Glutamatergic neuron (in vitro differentiated cells): ENCODE measurements around the gene F13A1. TPM values are rescaled to one million over a fixed set of nuclear protein-coding genes. Genes with fewer than 3 reads are reported as not detected.

Experiments used
- DNase-seq: peaks from one replicate; pipeline ENCODE4 v3.0.0; 2022
- H3K27ac Mint-ChIP-seq: one replicate; pipeline ENCODE4 v1.8.0; 2020; ENCODE audit warnings: mild to moderate bottlenecking, mixed read lengths, inconsistent platforms; ENCODE audit not compliant: unreplicated experiment
- H3K27me3 Mint-ChIP-seq: one replicate; pipeline ENCODE4 v1.8.0; 2020; ENCODE audit warnings: mild to moderate bottlenecking, moderate library complexity, mixed read lengths, inconsistent platforms; ENCODE audit not compliant: unreplicated experiment
- H3K36me3 Mint-ChIP-seq: one replicate; pipeline ENCODE4 v1.8.0; 2020; ENCODE audit warnings: mild to moderate bottlenecking, mixed read lengths, inconsistent platforms; ENCODE audit not compliant: unreplicated experiment
- H3K4me1 Mint-ChIP-seq: one replicate; pipeline ENCODE4 v1.8.0; 2020; ENCODE audit warnings: mild to moderate bottlenecking, low read depth, mixed read lengths, inconsistent platforms; ENCODE audit not compliant: unreplicated experiment
- H3K4me3 Mint-ChIP-seq: one replicate; pipeline ENCODE4 v1.8.0; 2020; ENCODE audit warnings: mild to moderate bottlenecking, mixed read lengths, inconsistent platforms; ENCODE audit not compliant: unreplicated experiment
- H3K9me3 Mint-ChIP-seq: one replicate; pipeline ENCODE4 v1.8.0; 2020; ENCODE audit warnings: mild to moderate bottlenecking, moderate library complexity, mixed read lengths, inconsistent platforms; ENCODE audit not compliant: unreplicated experiment
- total RNA-seq: library from RNA; stranded (reverse); fragmentation: NEBNext Ultra II Directional; extraction: Animal tissue kit (Norgen Biotek cat#: 25700); gene quantifications from one replicate; pipeline ENCODE4 v1.2.1, GENCODE V29; 2021; ENCODE audit not compliant: unreplicated experiment
- TF ChIP-seq, protein P1 (sequence below): fragments of 200-600 bp; sonication (generic); IDR thresholded peaks from one replicate; pipeline ENCODE4 v1.5.0; 2021; ENCODE audit not compliant: partially characterized antibody, unreplicated experiment

F13A1 gene
- total RNA-seq, 1 donor from 2014 or later: not detected

DNA sequence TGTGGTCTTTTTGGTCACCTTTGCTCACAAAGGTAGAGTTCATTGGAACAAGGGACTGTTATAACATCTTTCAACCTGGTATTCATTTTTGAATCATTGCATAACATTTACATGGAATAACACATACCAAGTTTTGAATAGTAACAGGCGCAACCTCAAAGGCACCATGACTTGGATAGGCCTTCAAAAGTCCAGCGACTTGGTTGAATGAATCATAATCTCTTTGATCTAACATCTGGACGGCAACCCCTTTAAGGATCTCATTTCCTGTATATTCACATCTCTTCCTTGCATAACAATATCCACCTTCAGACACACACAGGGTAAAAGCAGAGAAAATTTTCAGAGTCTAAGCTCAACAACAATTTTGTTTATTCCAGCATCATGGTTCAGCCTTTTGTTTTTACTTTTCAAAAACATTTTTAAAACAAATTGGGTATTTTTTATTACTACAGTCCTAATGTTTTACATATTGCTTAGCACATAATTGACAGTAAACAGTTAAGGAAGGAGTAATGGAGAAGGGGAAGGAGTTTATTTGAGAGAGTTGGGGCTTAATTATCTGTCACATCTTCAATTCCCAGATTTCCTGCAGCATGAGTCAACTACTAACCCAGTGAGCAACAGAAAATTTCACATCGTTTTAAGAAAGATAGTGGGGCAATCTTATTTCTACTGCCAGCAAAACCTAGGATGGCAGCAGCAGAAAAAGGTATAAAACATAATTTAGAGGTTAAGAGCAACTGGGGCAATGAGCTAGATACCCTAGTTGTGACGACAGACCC lies 41.8 kb upstream of the F13A1 start:
- DNase-seq: no peak
- Mint-ChIP-seq H3K27ac (no peak overlapping the region), H3K4me1 (peaks cover 6% of the 10 kb centered on the region), H3K4me3 (no peak overlapping the region), H3K27me3 (no peaks in the 10 kb centered on the region), H3K36me3 (no peaks in the 10 kb centered on the region), H3K9me3 (no peaks in the 10 kb centered on the region)
- TF ChIP-seq, protein P1, sequence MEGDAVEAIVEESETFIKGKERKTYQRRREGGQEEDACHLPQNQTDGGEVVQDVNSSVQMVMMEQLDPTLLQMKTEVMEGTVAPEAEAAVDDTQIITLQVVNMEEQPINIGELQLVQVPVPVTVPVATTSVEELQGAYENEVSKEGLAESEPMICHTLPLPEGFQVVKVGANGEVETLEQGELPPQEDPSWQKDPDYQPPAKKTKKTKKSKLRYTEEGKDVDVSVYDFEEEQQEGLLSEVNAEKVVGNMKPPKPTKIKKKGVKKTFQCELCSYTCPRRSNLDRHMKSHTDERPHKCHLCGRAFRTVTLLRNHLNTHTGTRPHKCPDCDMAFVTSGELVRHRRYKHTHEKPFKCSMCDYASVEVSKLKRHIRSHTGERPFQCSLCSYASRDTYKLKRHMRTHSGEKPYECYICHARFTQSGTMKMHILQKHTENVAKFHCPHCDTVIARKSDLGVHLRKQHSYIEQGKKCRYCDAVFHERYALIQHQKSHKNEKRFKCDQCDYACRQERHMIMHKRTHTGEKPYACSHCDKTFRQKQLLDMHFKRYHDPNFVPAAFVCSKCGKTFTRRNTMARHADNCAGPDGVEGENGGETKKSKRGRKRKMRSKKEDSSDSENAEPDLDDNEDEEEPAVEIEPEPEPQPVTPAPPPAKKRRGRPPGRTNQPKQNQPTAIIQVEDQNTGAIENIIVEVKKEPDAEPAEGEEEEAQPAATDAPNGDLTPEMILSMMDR: no peak

DNA sequence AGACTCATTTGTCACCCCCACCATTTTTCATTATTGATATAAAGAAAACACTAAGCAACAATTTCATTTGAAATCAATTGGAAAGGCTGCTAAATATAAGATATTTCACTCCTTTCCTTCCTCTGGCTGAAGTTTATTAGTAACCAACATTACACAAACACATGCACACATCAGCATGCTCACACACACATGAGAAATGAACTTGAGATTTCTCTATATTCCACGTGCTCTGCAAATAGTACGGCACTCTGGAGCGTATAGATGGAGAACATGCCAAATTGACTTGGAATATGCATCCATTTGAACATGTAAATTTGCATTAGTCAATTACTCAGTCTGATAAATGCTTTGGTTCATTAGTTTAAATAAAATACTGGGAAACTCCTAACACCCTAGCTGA lies 37.1 kb upstream of the F13A1 start:
- H3K36me3 Mint-ChIP-seq: no peaks in the 10 kb centered on the region

DNA sequence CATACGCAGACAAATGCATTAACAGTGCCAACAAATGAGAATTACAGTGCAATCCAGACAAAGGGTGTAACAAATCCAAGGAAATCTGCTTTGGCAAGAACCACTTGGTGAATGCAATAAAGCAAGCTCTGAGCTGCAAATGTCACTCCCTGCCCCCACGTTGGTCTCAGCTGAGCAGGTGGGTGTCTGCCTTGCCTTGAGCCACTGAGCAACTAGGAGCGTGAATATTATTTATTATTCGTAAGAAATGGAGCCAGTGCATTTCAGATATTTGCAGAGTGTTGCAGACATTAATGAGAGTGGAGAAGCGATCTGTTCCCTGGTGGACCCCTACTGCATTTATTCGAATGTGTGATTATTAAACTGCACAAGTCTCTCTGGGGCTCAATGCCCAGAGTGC lies 36.6 kb upstream of the F13A1 start:
- TF ChIP-seq, protein P1: no peak
- Mint-ChIP-seq H3K4me3 (no peak overlapping the region), H3K36me3 (no peaks in the 10 kb centered on the region), H3K27ac (no peak overlapping the region), H3K9me3 (no peaks in the 10 kb centered on the region), H3K27me3 (peaks cover 1% of the 10 kb centered on the region), H3K4me1 (peaks cover 16% of the 10 kb centered on the region)
- DNase-seq: no peak

More for the DNA sequence above, 37.1 kb upstream of the F13A1 start:
- Mint-ChIP-seq H3K4me3 (no peak overlapping the region), H3K27ac (no peak overlapping the region), H3K9me3 (no peaks in the 10 kb centered on the region), H3K4me1 (peaks cover 16% of the 10 kb centered on the region), H3K27me3 (peaks cover 1% of the 10 kb centered on the region)
- TF ChIP-seq, protein P1: no peak
- no peak for DNase-seq

DNA sequence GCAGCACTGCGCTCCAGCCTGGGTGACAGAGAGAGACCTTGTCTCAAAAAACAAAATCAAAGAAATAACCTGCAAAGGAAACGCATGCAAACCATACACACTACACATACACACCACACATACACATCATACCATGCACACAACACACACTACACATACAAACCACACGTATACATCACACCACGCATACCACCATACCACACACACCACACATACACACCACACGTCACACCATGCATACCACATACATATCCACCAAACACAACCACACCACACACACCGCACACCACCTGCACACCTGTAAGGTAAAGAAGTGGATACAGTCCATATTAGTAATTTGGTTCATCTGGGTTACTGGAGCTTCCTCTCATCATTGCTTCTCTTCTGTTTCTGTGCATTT lies 32.3 kb upstream of the F13A1 start:
- no peak overlapping the region for H3K27ac Mint-ChIP-seq
- H3K36me3 Mint-ChIP-seq: no peaks in the 10 kb centered on the region

DNA sequence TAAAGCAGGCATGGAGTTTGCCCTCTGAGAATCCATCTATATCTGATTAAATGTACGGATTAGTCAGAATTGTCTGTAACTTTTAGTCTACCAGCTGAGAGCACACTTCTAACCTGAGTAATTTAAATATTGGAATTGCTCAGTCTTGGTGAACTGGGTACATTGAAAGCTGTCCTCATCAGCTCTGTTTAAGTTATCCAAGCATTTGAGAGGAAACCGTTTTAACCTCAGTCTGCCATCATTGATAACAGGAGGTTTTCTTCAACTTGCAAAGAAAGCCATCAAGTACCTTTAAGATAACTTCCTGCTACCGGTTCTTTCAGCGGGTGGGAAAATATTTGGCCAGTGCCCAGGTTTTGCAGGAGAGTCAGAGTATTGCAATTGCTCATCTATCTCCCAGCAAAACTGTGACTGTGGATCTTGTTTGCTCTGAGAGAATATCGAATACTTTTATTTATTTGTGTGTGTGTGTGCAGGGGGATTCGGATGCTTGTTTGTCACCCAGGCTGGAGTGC lies 31.1 kb upstream of the F13A1 start:
- H3K4me3 Mint-ChIP-seq: no peak overlapping the region
- no peaks in the 10 kb centered on the region for H3K36me3 Mint-ChIP-seq
- DNase-seq: no peak
- no peaks in the 10 kb centered on the region for H3K9me3 Mint-ChIP-seq
- no peak overlapping the region for H3K27ac Mint-ChIP-seq
- TF ChIP-seq, protein P1: no peak
- peaks cover 1% of the 10 kb centered on the region for H3K27me3 Mint-ChIP-seq
- peaks cover 20% of the 10 kb centered on the region for H3K4me1 Mint-ChIP-seq

More for the DNA sequence above, 32.3 kb upstream of the F13A1 start:
- H3K4me3 Mint-ChIP-seq: no peak overlapping the region
- H3K27me3 Mint-ChIP-seq: peaks cover 1% of the 10 kb centered on the region
- DNase-seq: no peak
- peaks cover 28% of the 10 kb centered on the region for H3K4me1 Mint-ChIP-seq
- TF ChIP-seq, protein P1: no peak
- H3K9me3 Mint-ChIP-seq: no peaks in the 10 kb centered on the region
